MM.1S (cell line): ENCODE results near the gene FLNC.

Experiments used
- DNase-seq: peaks from one replicate; pipeline ENCODE4 v3.0.0-alpha.2; 2015
- H2AFZ ChIP-seq: fragments of 300-600 bp; sonication (generic); 2 replicates; pipeline ENCODE4 v1.6.0; 2016; ENCODE audit warnings: antibody characterized with exemption, low read length
- H3F3A ChIP-seq: fragments of 300-600 bp; sonication (generic); 2 replicates; pipeline ENCODE4 v1.6.1; 2016; ENCODE audit warnings: mild to moderate bottlenecking, antibody characterized with exemption, low read length, moderate library complexity, mixed read lengths; ENCODE audit not compliant: insufficient read depth
- H3K27ac ChIP-seq: fragments of 300-600 bp; sonication (generic); 2 replicates; pipeline ENCODE4 v1.5.1; 2016; ENCODE audit warnings: mild to moderate bottlenecking, low read length
- H3K27me3 ChIP-seq: fragments of 300-600 bp; sonication (generic); replicated peaks from 2 replicates; pipeline ENCODE4 v1.6.0; 2016; ENCODE audit warnings: low read length; ENCODE audit not compliant: insufficient read depth
- H3K36me3 ChIP-seq: fragments of 300-600 bp; sonication (generic); replicated peaks from 2 replicates; pipeline ENCODE4 v1.6.1; 2016; ENCODE audit warnings: mild to moderate bottlenecking, low read length, mixed read lengths; ENCODE audit not compliant: insufficient read depth
- H3K4me1 ChIP-seq: fragments of 300-600 bp; sonication (generic); 2 replicates; pipeline ENCODE4 v1.6.1; 2016; ENCODE audit warnings: low read length, mixed read lengths
- H3K4me2 ChIP-seq: fragments of 300-600 bp; sonication (generic); 2 replicates; pipeline ENCODE4 v1.6.0; 2016; ENCODE audit warnings: low read depth, low read length
- H3K4me3 ChIP-seq: fragments of 300-600 bp; sonication (generic); 2 replicates; pipeline ENCODE4 v1.5.1; 2016; ENCODE audit warnings: low read length, mixed read lengths
- H3K79me2 ChIP-seq: fragments of 300-600 bp; sonication (generic); 2 replicates; pipeline ENCODE4 v1.6.1; 2016; ENCODE audit warnings: mixed run types, low read length, mixed read lengths
- H3K9ac ChIP-seq: fragments of 300-600 bp; sonication (generic); 2 replicates; pipeline ENCODE4 v1.6.1; 2016; ENCODE audit warnings: low read length, mixed read lengths
- H3K9me2 ChIP-seq: fragments of 300-600 bp; sonication (generic); replicated peaks from 2 replicates; pipeline ENCODE4 v1.6.1; 2016; ENCODE audit warnings: mild to moderate bottlenecking, low read length, mixed read lengths; ENCODE audit not compliant: insufficient read depth
- H3K9me3 ChIP-seq: fragments of 300-600 bp; sonication (generic); replicated peaks from 2 replicates; pipeline ENCODE4 v1.6.1; 2016; ENCODE audit warnings: mild to moderate bottlenecking, low read length, mixed read lengths; ENCODE audit not compliant: insufficient read depth
- H4K20me1 ChIP-seq: fragments of 300-600 bp; sonication (generic); 2 replicates; pipeline ENCODE4 v1.6.1; 2016; ENCODE audit warnings: mild to moderate bottlenecking, low read length, moderate library complexity, mixed read lengths; ENCODE audit not compliant: insufficient read depth
- EZH2 ChIP-seq: fragments of 300-600 bp; sonication (generic); optimal IDR thresholded peaks from 2 replicates; pipeline ENCODE3; 2017; ENCODE audit warnings: low read depth, mild to moderate bottlenecking, antibody characterized with exemption, low read length, mixed read lengths
- EZH2phosphoT487 ChIP-seq: fragments of 300-600 bp; sonication (generic); IDR thresholded peaks from 2 replicates; pipeline ENCODE4 v1.6.1; 2018; ENCODE audit warnings: antibody characterized with exemption, low read length
- TF ChIP-seq, protein P1 (sequence below): fragments of 300-600 bp; sonication (generic); IDR thresholded peaks from 2 replicates; pipeline ENCODE4 v1.5.1; 2016; ENCODE audit warnings: antibody characterized with exemption, low read length, mixed read lengths

The FLNC gene

DNA sequence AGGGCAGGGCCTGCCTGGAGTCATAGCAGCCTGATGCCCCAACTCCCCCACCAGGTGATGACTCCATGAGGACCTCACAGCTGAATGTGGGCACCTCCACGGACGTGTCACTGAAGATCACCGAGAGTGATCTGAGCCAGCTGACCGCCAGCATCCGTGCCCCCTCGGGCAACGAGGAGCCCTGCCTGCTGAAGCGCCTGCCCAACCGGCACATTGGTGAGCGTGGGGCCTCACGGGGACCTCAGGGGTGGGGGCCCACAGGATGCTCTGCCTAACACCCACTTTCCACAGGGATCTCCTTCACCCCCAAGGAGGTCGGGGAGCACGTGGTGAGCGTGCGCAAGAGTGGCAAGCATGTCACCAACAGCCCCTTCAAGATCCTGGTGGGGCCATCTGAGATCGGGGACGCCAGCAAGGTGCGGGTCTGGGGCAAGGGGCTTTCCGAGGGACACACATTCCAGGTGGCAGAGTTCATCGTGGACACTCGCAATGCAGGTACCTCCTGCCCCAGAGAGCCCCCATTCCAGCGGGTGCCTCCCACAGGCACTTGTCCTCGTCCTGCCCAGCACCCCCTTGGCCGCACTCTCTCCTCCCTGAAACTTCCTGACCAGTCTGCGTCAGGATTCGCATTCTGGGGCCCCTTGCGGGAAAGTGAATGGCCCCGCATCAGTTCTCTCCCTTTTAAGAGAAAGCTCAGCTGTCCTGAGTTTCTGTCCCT, 22.5 kb downstream of the FLNC start:
- no peaks in the 10 kb centered on the region for H3K9me2 ChIP-seq
- TF ChIP-seq EZH2phosphoT487 (no peak), EZH2 (no peak)
- TF ChIP-seq, protein P1, sequence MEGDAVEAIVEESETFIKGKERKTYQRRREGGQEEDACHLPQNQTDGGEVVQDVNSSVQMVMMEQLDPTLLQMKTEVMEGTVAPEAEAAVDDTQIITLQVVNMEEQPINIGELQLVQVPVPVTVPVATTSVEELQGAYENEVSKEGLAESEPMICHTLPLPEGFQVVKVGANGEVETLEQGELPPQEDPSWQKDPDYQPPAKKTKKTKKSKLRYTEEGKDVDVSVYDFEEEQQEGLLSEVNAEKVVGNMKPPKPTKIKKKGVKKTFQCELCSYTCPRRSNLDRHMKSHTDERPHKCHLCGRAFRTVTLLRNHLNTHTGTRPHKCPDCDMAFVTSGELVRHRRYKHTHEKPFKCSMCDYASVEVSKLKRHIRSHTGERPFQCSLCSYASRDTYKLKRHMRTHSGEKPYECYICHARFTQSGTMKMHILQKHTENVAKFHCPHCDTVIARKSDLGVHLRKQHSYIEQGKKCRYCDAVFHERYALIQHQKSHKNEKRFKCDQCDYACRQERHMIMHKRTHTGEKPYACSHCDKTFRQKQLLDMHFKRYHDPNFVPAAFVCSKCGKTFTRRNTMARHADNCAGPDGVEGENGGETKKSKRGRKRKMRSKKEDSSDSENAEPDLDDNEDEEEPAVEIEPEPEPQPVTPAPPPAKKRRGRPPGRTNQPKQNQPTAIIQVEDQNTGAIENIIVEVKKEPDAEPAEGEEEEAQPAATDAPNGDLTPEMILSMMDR, result no peak
- H4K20me1 ChIP-seq, result no peaks in the 10 kb centered on the region
- no peaks in the 10 kb centered on the region for H3K9me3 ChIP-seq
- no peak overlapping the region for H3K27ac ChIP-seq
- H3K36me3 ChIP-seq, result no peaks in the 10 kb centered on the region
- DNase-seq, result no peak
- no peak overlapping the region for H3K4me3 ChIP-seq
- no peak overlapping the region for H3K9ac ChIP-seq
- no peaks in the 10 kb centered on the region for H3K4me1 ChIP-seq
- no peak overlapping the region for H2AFZ ChIP-seq
- no peak overlapping the region for H3K4me2 ChIP-seq
- H3K79me2 ChIP-seq, result no peaks in the 10 kb centered on the region
- H3F3A ChIP-seq, result no peaks in the 10 kb centered on the region
- H3K27me3 ChIP-seq, result peaks cover 69% of the 10 kb centered on the region

DNA sequence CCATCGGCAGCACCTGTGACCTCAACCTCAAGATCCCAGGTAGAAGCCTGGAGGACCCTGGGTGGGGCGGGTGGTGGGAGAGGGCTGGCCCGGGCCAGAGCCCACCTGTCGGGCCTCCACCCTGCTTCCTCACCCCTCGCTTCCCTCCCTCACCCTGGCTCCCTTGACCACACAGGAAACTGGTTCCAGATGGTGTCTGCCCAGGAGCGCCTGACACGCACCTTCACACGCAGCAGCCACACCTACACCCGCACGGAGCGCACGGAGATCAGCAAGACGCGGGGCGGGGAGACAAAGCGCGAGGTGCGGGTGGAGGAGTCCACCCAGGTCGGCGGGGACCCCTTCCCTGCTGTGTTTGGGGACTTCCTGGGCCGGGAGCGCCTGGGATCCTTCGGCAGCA, 23.6 kb downstream of the FLNC start:
- Histone ChIP-seq H3K4me2 (no peak overlapping the region), H3K4me3 (no peak overlapping the region), H3K9ac (no peak overlapping the region), H3K79me2 (no peaks in the 10 kb centered on the region), H3K27me3 (peaks cover 62% of the 10 kb centered on the region), H3K9me2 (no peaks in the 10 kb centered on the region), H3K36me3 (no peaks in the 10 kb centered on the region), H3K4me1 (no peaks in the 10 kb centered on the region), H3K27ac (no peak overlapping the region), H2AFZ (no peak overlapping the region), H3F3A (no peaks in the 10 kb centered on the region), H3K9me3 (no peaks in the 10 kb centered on the region), H4K20me1 (no peaks in the 10 kb centered on the region)
- TF ChIP-seq EZH2, result no peak
- TF ChIP-seq, protein P1, result no peak
- TF ChIP-seq EZH2phosphoT487, result no peak
- DNase-seq, result no peak

DNA sequence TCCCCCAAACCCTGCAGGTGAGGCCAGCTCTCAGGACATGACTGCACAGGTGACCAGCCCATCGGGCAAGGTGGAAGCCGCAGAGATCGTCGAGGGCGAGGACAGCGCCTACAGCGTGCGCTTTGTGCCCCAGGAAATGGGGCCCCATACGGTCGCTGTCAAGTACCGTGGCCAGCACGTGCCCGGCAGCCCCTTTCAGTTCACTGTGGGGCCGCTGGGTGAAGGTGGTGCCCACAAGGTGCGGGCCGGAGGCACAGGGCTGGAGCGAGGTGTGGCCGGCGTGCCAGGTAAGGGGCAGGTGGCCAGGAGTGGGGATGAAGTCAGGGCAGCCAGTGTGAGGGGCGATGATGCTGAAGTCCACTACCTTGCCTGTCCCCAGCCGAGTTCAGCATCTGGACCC, 24.2 kb downstream of the FLNC start:
- no peak overlapping the region for H3K27ac ChIP-seq
- no peaks in the 10 kb centered on the region for H3K9me2 ChIP-seq
- no peaks in the 10 kb centered on the region for H3K36me3 ChIP-seq
- H3K27me3 ChIP-seq, result peaks cover 58% of the 10 kb centered on the region
- 0 out of 2 replicates have a peak, but pooled peaks cover under 1% of the 10 kb centered on the region for H3F3A ChIP-seq
- H3K4me1 ChIP-seq, result peaks cover 4% of the 10 kb centered on the region
- DNase-seq, result no peak
- H3K4me3 ChIP-seq, result no peak overlapping the region
- no peak overlapping the region for H3K4me2 ChIP-seq
- TF ChIP-seq, protein P1, result no peak
- TF ChIP-seq EZH2, result no peak
- TF ChIP-seq EZH2phosphoT487, result no peak
- H3K79me2 ChIP-seq, result no peaks in the 10 kb centered on the region
- H2AFZ ChIP-seq, result no peak overlapping the region
- no peak overlapping the region for H3K9ac ChIP-seq
- no peaks in the 10 kb centered on the region for H3K9me3 ChIP-seq
- H4K20me1 ChIP-seq, result no peaks in the 10 kb centered on the region
